Measurements from ENCODE around the gene NFX1.

DNA sequence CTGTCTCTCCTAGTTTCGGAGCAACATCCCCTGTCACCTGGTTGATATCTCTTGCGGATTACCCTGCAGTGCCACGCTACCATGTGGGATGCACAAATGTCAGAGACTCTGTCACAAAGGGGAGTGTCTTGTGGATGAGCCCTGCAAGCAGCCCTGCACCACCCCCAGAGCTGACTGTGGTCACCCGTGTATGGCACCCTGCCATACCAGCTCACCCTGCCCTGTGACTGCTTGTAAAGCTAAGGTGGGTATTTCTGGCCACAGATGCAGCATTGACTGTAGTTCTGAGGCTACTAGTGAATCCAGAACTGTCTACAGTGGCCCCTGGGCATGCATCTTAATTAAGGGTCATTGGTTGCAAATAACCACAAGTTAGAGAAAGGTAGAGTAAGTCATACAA, 61.2 kb downstream of the NFX1 start:
- TF ChIP-seq, protein P1, sequence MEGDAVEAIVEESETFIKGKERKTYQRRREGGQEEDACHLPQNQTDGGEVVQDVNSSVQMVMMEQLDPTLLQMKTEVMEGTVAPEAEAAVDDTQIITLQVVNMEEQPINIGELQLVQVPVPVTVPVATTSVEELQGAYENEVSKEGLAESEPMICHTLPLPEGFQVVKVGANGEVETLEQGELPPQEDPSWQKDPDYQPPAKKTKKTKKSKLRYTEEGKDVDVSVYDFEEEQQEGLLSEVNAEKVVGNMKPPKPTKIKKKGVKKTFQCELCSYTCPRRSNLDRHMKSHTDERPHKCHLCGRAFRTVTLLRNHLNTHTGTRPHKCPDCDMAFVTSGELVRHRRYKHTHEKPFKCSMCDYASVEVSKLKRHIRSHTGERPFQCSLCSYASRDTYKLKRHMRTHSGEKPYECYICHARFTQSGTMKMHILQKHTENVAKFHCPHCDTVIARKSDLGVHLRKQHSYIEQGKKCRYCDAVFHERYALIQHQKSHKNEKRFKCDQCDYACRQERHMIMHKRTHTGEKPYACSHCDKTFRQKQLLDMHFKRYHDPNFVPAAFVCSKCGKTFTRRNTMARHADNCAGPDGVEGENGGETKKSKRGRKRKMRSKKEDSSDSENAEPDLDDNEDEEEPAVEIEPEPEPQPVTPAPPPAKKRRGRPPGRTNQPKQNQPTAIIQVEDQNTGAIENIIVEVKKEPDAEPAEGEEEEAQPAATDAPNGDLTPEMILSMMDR (IDR thresholded peaks at IDR 0.05; ENCODE audit: insufficient read depth, low read length, poor library complexity, severe bottlenecking), result no peak
- no peak for TF ChIP-seq EZH2phosphoT487 (conservative IDR thresholded peaks at IDR 0.05; ENCODE audit: low read length)

Data from SU-DHL-6 (cell line).